HEK293 (cell line): ENCODE data around the gene UFSP2.

ENCODE experiments used
- CTCF ChIP-seq: fragments of 450-650 bp; formaldehyde crosslinking; IDR thresholded peaks from 2 replicates; pipeline ENCODE4 v1.5.1; 2016; ENCODE audit warnings: missing biosample characterization, missing genetic modification characterization
- YY1 ChIP-seq: fragments of 450-650 bp; formaldehyde crosslinking; IDR thresholded peaks from 2 replicates; pipeline ENCODE4 v1.5.1; 2018; ENCODE audit warnings: missing biosample characterization, missing genetic modification characterization
- ZBTB48 ChIP-seq: fragments of 450-650 bp; formaldehyde crosslinking; IDR thresholded peaks from 2 replicates; pipeline ENCODE4 v1.5.1; 2016; ENCODE audit warnings: missing biosample characterization, missing genetic modification characterization
- ZNF311 ChIP-seq: fragments of 450-650 bp; formaldehyde crosslinking; IDR thresholded peaks from 2 replicates; pipeline ENCODE4 v1.5.1; 2017; ENCODE audit warnings: missing biosample characterization, missing genetic modification characterization, borderline replicate concordance
- ZNF37A ChIP-seq: fragments of 450-650 bp; IDR thresholded peaks from 2 replicates; pipeline ENCODE4 v1.5.1; 2018; ENCODE audit warnings: missing biosample characterization, missing genetic modification characterization
- ZNF416 ChIP-seq: fragments of 450-650 bp; formaldehyde crosslinking; IDR thresholded peaks from 2 replicates; pipeline ENCODE4 v1.5.1; 2016; ENCODE audit warnings: missing biosample characterization, missing genetic modification characterization
- ZNF660 ChIP-seq: fragments of 450-650 bp; IDR thresholded peaks from 2 replicates; pipeline ENCODE4 v1.5.1; 2018; ENCODE audit warnings: missing biosample characterization, mild to moderate bottlenecking, missing genetic modification characterization

GRCh38 chr4:185424905-185425646, 688 bp downstream of the UFSP2 start:
- TF ChIP-seq ZNF660 (tag by site-specific recombination): no peak; the same call in 1 of the 2 replicates
- no peak for TF ChIP-seq ZBTB48 (tag by site-specific recombination)
- TF ChIP-seq CTCF (tag by site-specific recombination): no peak
- no peak for TF ChIP-seq ZNF311
- TF ChIP-seq YY1: no peak
- no peak for TF ChIP-seq ZNF416 (tag by site-specific recombination)
- no peak for TF ChIP-seq ZNF37A (tag by site-specific recombination)
